Activated CD4-positive, alpha-beta T cell treated with anti-CD3 and anti-CD28 coated beads for 36 hours (primary cell): ENCODE results near the gene GRK3. TPM values are rescaled to one million over a fixed set of nuclear protein-coding genes. Genes with fewer than 3 reads are reported as not detected.
"Not testable (repeated sequence)": the region's sequence is repeated elsewhere in the genome, so short reads cannot be mapped to it uniquely, and the experiment has no call there.

ENCODE experiments used
- ATAC-seq: fragments of 200-7000 bp; cut with Tn5 transposase; one replicate; pipeline ENCODE4 v1.10.0; 2021; ENCODE audit warnings: mild to moderate bottlenecking, moderate library complexity
- CTCF ChIA-PET: fragments of 350-600 bp; sonication (Branson Sonifier 250); formaldehyde crosslinking; loops from one replicate; lab custom pipeline; 2021; ENCODE audit warnings: antibody characterized with exemption; lab: Charles Lee
- POLR2A ChIA-PET: fragments of 350-600 bp; sonication (Branson Sonifier 250); formaldehyde crosslinking; loops from one replicate; lab custom pipeline; 2021; ENCODE audit warnings: antibody characterized with exemption, inconsistent platforms; lab: Charles Lee
- DNase-seq: peaks from one replicate; pipeline ENCODE4 v3.0.0-alpha.2; 2020
- H3K27ac Mint-ChIP-seq: one replicate; pipeline ENCODE4 v1.8.0; 2021; ENCODE audit warnings: mixed read lengths
- H3K27me3 Mint-ChIP-seq: one replicate; pipeline ENCODE4 v1.8.0; 2021; ENCODE audit warnings: mixed read lengths
- H3K36me3 Mint-ChIP-seq: one replicate; pipeline ENCODE4 v1.8.0; 2021; ENCODE audit warnings: low read depth, mixed read lengths
- H3K4me1 Mint-ChIP-seq: one replicate; pipeline ENCODE4 v1.8.0; 2021; ENCODE audit warnings: mixed read lengths
- H3K4me3 Mint-ChIP-seq: one replicate; pipeline ENCODE4 v1.8.0; 2021; ENCODE audit warnings: mild to moderate bottlenecking, moderate library complexity, mixed read lengths
- H3K9me3 Mint-ChIP-seq: one replicate; pipeline ENCODE4 v1.8.0; 2021; ENCODE audit warnings: low read depth, mixed read lengths
- intact Hi-C, 2 experiments: fragments of 100-400 bp; cut with DNase I in 1 of 2; cut with micrococcal nuclease in 1 of 2; formaldehyde crosslinking; loops; one replicate each; pipeline versions ENCODE4 v1.14.2 to v1.15.1; 2022 to 2024; cut with DNase I, micrococcal nuclease
- total RNA-seq, 2 experiments: library from RNA; stranded (reverse); gene quantifications; one replicate each; pipeline ENCODE4 v1.2.3, GENCODE V29; 2021

Gene GRK3
- total RNA-seq, 2 experiments from 2014 or later = 8.6 to 9.2 TPM

- POLR2A ChIA-PET = no interaction called here
- no peak overlapping the region for H3K4me3 Mint-ChIP-seq
Measured at GRCh38 chr22:25702040-25702439, 137.6 kb downstream of the GRK3 start.

GRCh38 chr22:25702571-25703167 is 138.2 kb downstream of the GRK3 start:
- intact Hi-C loops = loop anchor here (1.0 to 10.0 kb wide), 5 partner anchors 70 to 255 kb away; partner anchors contain the start of gene GRK3 (in 1 of the 2)
- ATAC-seq (peak; percentile 96), DNase-seq (peak; percentile 54)
- Mint-ChIP-seq H3K36me3 (peaks cover 3% of the 10 kb centered on the region), H3K4me1 (peaks cover 13% of the 10 kb centered on the region), H3K27me3 (no peaks in the 10 kb centered on the region), H3K27ac (peak overlapping the region; percentile 15), H3K4me3 (no peak overlapping the region), H3K9me3 (no peaks in the 10 kb centered on the region)
- ChIA-PET CTCF (interaction anchor here (0.7 to 1.6 kb wide), 4 partner anchors 9 to 241 kb away, joined by 3 to 6 read pairs (median 4); no protein-coding TSS in a partner anchor), POLR2A (no interaction called here)

More at GRCh38 chr22:25702040-25702439, 137.6 kb downstream of the GRK3 start:
- intact Hi-C loops = loop anchor here (1.0 to 10.0 kb wide), 5 partner anchors 71 to 255 kb away; partner anchors contain the start of gene GRK3 (in 1 of the 2)
- no peak for DNase-seq
- no peak for ATAC-seq
- Mint-ChIP-seq H3K36me3 (no peaks in the 10 kb centered on the region), H3K4me1 (peaks cover 13% of the 10 kb centered on the region), H3K27ac (no peak overlapping the region), H3K27me3 (no peaks in the 10 kb centered on the region), H3K9me3 (no peaks in the 10 kb centered on the region)
- CTCF ChIA-PET = interaction anchor here (0.6 to 1.6 kb wide), 4 partner anchors 9 to 240 kb away, joined by 3 to 6 read pairs (median 4); no protein-coding TSS in a partner anchor

- Mint-ChIP-seq H3K27me3 (no peaks in the 10 kb centered on the region), H3K4me1 (peaks cover 17% of the 10 kb centered on the region), H3K4me3 (no peak overlapping the region), H3K27ac (peak overlapping the region; percentile 42), H3K36me3 (peaks cover 3% of the 10 kb centered on the region), H3K9me3 (no peaks in the 10 kb centered on the region)
- ATAC-seq (no peak), DNase-seq (no peak)
- intact Hi-C loops = loop anchor here in 1 of 2 experiments (5.0 to 10.0 kb wide), 2 partner anchors 140 to 257 kb away; partner anchors contain the start of gene GRK3
- CTCF ChIA-PET = no interaction called here
- POLR2A ChIA-PET = no interaction called here
Measured at GRCh38 chr22:25704701-25705100, 140.2 kb downstream of the GRK3 start.

- intact Hi-C loops = loop anchor here in 1 of 2 experiments (10.0 kb wide), 1 partner anchor 141 kb away; the partner anchor contains the start of gene GRK3
- no peak for ATAC-seq
- peaks cover 3% of the 10 kb centered on the region for H3K36me3 Mint-ChIP-seq
- no peak overlapping the region for H3K4me3 Mint-ChIP-seq
- H3K27me3 Mint-ChIP-seq = no peaks in the 10 kb centered on the region
- peaks cover 22% of the 10 kb centered on the region for H3K4me1 Mint-ChIP-seq
- ChIA-PET POLR2A (no interaction called here), CTCF (no interaction called here)
- no peak overlapping the region for H3K27ac Mint-ChIP-seq
- H3K9me3 Mint-ChIP-seq = no peaks in the 10 kb centered on the region
- no peak for DNase-seq
Measured at GRCh38 chr22:25706197-25706596, 141.7 kb downstream of the GRK3 start.

GRCh38 chr22:25708430-25708829 is 144.0 kb downstream of the GRK3 start:
- ATAC-seq, POLR2A ChIA-PET, DNase-seq, H3K27me3 Mint-ChIP-seq, H3K4me3 Mint-ChIP-seq, H3K9me3 Mint-ChIP-seq, H3K36me3 Mint-ChIP-seq, H3K27ac Mint-ChIP-seq: not testable (repeated sequence)
- CTCF ChIA-PET = interaction anchor here (2.4 kb wide), 1 partner anchor 65 kb away, joined by 6 read pairs; no protein-coding TSS in a partner anchor
- peaks cover 11% of the 10 kb centered on the region for H3K4me1 Mint-ChIP-seq
- intact Hi-C loops = loop anchor here in 1 of 2 experiments (10.0 kb wide), 1 partner anchor 144 kb away; the partner anchor contains the start of gene GRK3

- no peaks in the 10 kb centered on the region for H3K27me3 Mint-ChIP-seq
- CTCF ChIA-PET = interaction anchor here (0.7 to 2.4 kb wide), 5 partner anchors 17 to 247 kb away, joined by 3 to 8 read pairs (median 4); no protein-coding TSS in a partner anchor
- H3K36me3 Mint-ChIP-seq = peaks cover 4% of the 10 kb centered on the region
- no peaks in the 10 kb centered on the region for H3K9me3 Mint-ChIP-seq
- H3K27ac Mint-ChIP-seq = peak overlapping the region; percentile 26
- ATAC-seq = peak; percentile 100
- POLR2A ChIA-PET = no interaction called here
- intact Hi-C loops = loop anchor here in 1 of 2 experiments (2.0 to 10.0 kb wide), 2 partner anchors 17 to 145 kb away; partner anchors contain the start of gene GRK3
- DNase-seq = peak; percentile 75
- H3K4me1 Mint-ChIP-seq = peaks cover 9% of the 10 kb centered on the region
- H3K4me3 Mint-ChIP-seq = no peak overlapping the region
Measured at GRCh38 chr22:25709758-25710157, 145.3 kb downstream of the GRK3 start.

- DNase-seq (no peak), ATAC-seq (no peak)
- Mint-ChIP-seq H3K9me3 (no peaks in the 10 kb centered on the region), H3K4me1 (peaks cover 9% of the 10 kb centered on the region), H3K36me3 (peaks cover 4% of the 10 kb centered on the region), H3K4me3 (no peak overlapping the region), H3K27ac (no peak overlapping the region), H3K27me3 (no peaks in the 10 kb centered on the region)
- CTCF ChIA-PET = interaction anchor here (0.7 to 2.4 kb wide), 6 partner anchors 17 to 258 kb away, joined by 3 to 8 read pairs (median 4); no protein-coding TSS in a partner anchor
- intact Hi-C loops = loop anchor here in 1 of 2 experiments (2.0 kb wide), 1 partner anchor 16 kb away; no protein-coding TSS in a partner anchor
- POLR2A ChIA-PET = no interaction called here
Measured at GRCh38 chr22:25710501-25710900, 146.0 kb downstream of the GRK3 start.

- H3K4me3 Mint-ChIP-seq = no peak overlapping the region
- intact Hi-C loops = loop anchor here in 1 of 2 experiments (2.0 kb wide), 1 partner anchor 15 kb away; no protein-coding TSS in a partner anchor
- ChIA-PET POLR2A (no interaction called here), CTCF (interaction anchor here (1.8 kb wide), 1 partner anchor 249 kb away, joined by 8 read pairs; no protein-coding TSS in a partner anchor)
- DNase-seq (no peak), ATAC-seq (no peak)
- no peaks in the 10 kb centered on the region for H3K9me3 Mint-ChIP-seq
- peaks cover 9% of the 10 kb centered on the region for H3K4me1 Mint-ChIP-seq
- H3K27me3 Mint-ChIP-seq = no peaks in the 10 kb centered on the region
- peak overlapping the region; percentile 52 for H3K27ac Mint-ChIP-seq
- H3K36me3 Mint-ChIP-seq = peaks cover 4% of the 10 kb centered on the region
Measured at GRCh38 chr22:25711491-25711890, 147.0 kb downstream of the GRK3 start.

GRCh38 chr22:25712661-25713400 is 148.4 kb downstream of the GRK3 start:
- ChIA-PET POLR2A (no interaction called here), CTCF (interaction anchor here (0.6 kb wide), 1 partner anchor 1228 kb away, joined by 4 read pairs; no protein-coding TSS in a partner anchor)

GRCh38 chr22:25714070-25714469 is 149.6 kb downstream of the GRK3 start:
- H3K9me3 Mint-ChIP-seq = no peaks in the 10 kb centered on the region
- no peak overlapping the region for H3K27ac Mint-ChIP-seq
- no peaks in the 10 kb centered on the region for H3K27me3 Mint-ChIP-seq
- H3K4me3 Mint-ChIP-seq = no peak overlapping the region
- no peak for DNase-seq
- H3K36me3 Mint-ChIP-seq = peaks cover 2% of the 10 kb centered on the region
- H3K4me1 Mint-ChIP-seq = peaks cover 9% of the 10 kb centered on the region
- intact Hi-C loops = no loop called here
- CTCF ChIA-PET = interaction anchor here (0.7 kb wide), 1 partner anchor 21 kb away, joined by 3 read pairs; no protein-coding TSS in a partner anchor
- POLR2A ChIA-PET = no interaction called here
- no peak for ATAC-seq

More at GRCh38 chr22:25712661-25713400, 148.4 kb downstream of the GRK3 start:
- H3K27me3 Mint-ChIP-seq = no peaks in the 10 kb centered on the region
- H3K36me3 Mint-ChIP-seq = peaks cover 2% of the 10 kb centered on the region
- H3K27ac Mint-ChIP-seq = no peak overlapping the region
- peaks cover 9% of the 10 kb centered on the region for H3K4me1 Mint-ChIP-seq
- intact Hi-C loops = no loop called here
- no peak overlapping the region for H3K4me3 Mint-ChIP-seq
- no peak for ATAC-seq
- no peak for DNase-seq
- no peaks in the 10 kb centered on the region for H3K9me3 Mint-ChIP-seq

- Mint-ChIP-seq H3K9me3 (no peaks in the 10 kb centered on the region), H3K27ac (no peak overlapping the region), H3K4me3 (no peak overlapping the region), H3K27me3 (no peaks in the 10 kb centered on the region), H3K36me3 (peaks cover 2% of the 10 kb centered on the region), H3K4me1 (peaks cover 4% of the 10 kb centered on the region)
- ATAC-seq (no peak), DNase-seq (no peak)
- intact Hi-C loops = no loop called here
- ChIA-PET POLR2A (no interaction called here), CTCF (interaction anchor here (0.7 kb wide), 1 partner anchor 20 kb away, joined by 3 read pairs; no protein-coding TSS in a partner anchor)
Measured at GRCh38 chr22:25714739-25715138, 150.3 kb downstream of the GRK3 start.
